HepG2 (cell line): ENCODE measurements around the gene SP8. TPM values are rescaled to one million over a fixed set of nuclear protein-coding genes. Genes with fewer than 3 reads are reported as not detected.

Source experiments
- ELF4 ChIP-seq: sonication (generic); formaldehyde crosslinking; IDR thresholded peaks from 2 replicates; pipeline ENCODE4 v1.5.0; 2020; ENCODE audit warnings: missing genetic modification reagents, mild to moderate bottlenecking, moderate library complexity, borderline replicate concordance
- HMG20A ChIP-seq: IDR thresholded peaks from 2 replicates; pipeline ENCODE4 v1.6.1; 2016; ENCODE audit warnings: borderline replicate concordance
- RXRB ChIP-seq: IDR thresholded peaks from 2 replicates; pipeline ENCODE4 v1.6.1; 2016; ENCODE audit warnings: borderline replicate concordance, missing genetic modification reagents, missing compliant biosample characterization
- SOX6 ChIP-seq, 2 experiments: fragments of 450-650 bp in 1 of 2; sonication (generic) in 1 of 2; formaldehyde crosslinking in 1 of 2; IDR thresholded peaks; 2 replicates each; pipeline versions ENCODE4 v1.4.0 to v1.6.1; 2017 to 2020; ENCODE audit warnings: antibody characterized with exemption in 1 of 2, mild to moderate bottlenecking in 1 of 2, missing genetic modification reagents in 1 of 2
- ZFAT ChIP-seq: sonication (generic); formaldehyde crosslinking; conservative IDR thresholded peaks from 2 replicates; pipeline ENCODE4 v1.8.1; 2023; ENCODE audit warnings: missing genetic modification reagents, inconsistent platforms
- ZNF251 ChIP-seq: sonication (generic); formaldehyde crosslinking; IDR thresholded peaks from 2 replicates; pipeline ENCODE4 v1.9.0; 2021; ENCODE audit warnings: mild to moderate bottlenecking, missing genetic modification reagents
- ZNF274 ChIP-seq: sonication (generic); formaldehyde crosslinking; IDR thresholded peaks from 2 replicates; pipeline ENCODE4 v1.5.1; 2020; ENCODE audit warnings: mild to moderate bottlenecking, missing genetic modification reagents
- ZSCAN22 ChIP-seq: sonication (generic); formaldehyde crosslinking; IDR thresholded peaks from 2 replicates; pipeline ENCODE4 v1.4.0; 2020; ENCODE audit warnings: mild to moderate bottlenecking, missing genetic modification reagents
- polyA plus RNA-seq, 8 experiments: library from polyadenylated mRNA; depleted of rRNA in 3 of 8; stranded (reverse) in 7 of 8; unstranded in 1 of 8; fragments of >200 nt; fragmentation: Illumina TruSeq in 4 of 8; extraction: Trizol in 4 of 8; gene quantifications; 2 replicates each; pipeline versions ENCODE4 v1.2.1 to v1.2.3, GENCODE V29; 2011 to 2016; ENCODE audit warnings: low read depth in 4 of 8, missing spikeins in 1 of 8, mixed read lengths in 1 of 8; ENCODE audit not compliant: insufficient read depth in 1 of 8
- total RNA-seq, 5 experiments: library from RNA; depleted of rRNA; stranded (reverse); fragments of >200 nt; fragmentation: Illumina TruSeq; extraction: Trizol; gene quantifications; 2 replicates each; pipeline ENCODE4 v1.2.3, GENCODE V29; 2016; ENCODE audit warnings: low read depth in 1 of 5
- TF ChIP-seq, protein P1 (sequence below): sonication (generic); formaldehyde crosslinking; IDR thresholded peaks from 2 replicates; pipeline ENCODE4 v1.5.0; 2020; ENCODE audit warnings: mild to moderate bottlenecking, missing genetic modification reagents
- TF ChIP-seq, protein P2 (sequence below): sonication (generic); formaldehyde crosslinking; IDR thresholded peaks from 2 replicates; pipeline ENCODE4 v1.5.0; 2020; ENCODE audit warnings: missing genetic modification reagents, mild to moderate bottlenecking, borderline replicate concordance
- TF ChIP-seq, protein P3 (sequence below), 2 experiments: fragments of 450-650 bp in 1 of 2; sonication (generic) in 1 of 2; formaldehyde crosslinking; IDR thresholded peaks; 2 replicates each; pipeline versions ENCODE4 v1.5.0 to v1.8.0; 2020 to 2022; ENCODE audit warnings: mild to moderate bottlenecking in 1 of 2, missing genetic modification reagents in 1 of 2
- TF ChIP-seq, protein P4 (sequence below): sonication (generic); formaldehyde crosslinking; IDR thresholded peaks from 2 replicates; pipeline ENCODE4 v1.5.0; 2020; ENCODE audit warnings: mild to moderate bottlenecking, missing genetic modification reagents, borderline replicate concordance
- TF ChIP-seq, protein P5 (sequence below): sonication (generic); formaldehyde crosslinking; IDR thresholded peaks from 2 replicates; pipeline ENCODE4 v1.8.0; 2022; ENCODE audit warnings: mild to moderate bottlenecking, missing genetic modification reagents

The SP8 gene
- total and polyA plus RNA-seq, 2 of the 13 experiments (the other 11 are each of a cell fraction or from before 2014, with no cell fraction given) = not detected

DNA sequence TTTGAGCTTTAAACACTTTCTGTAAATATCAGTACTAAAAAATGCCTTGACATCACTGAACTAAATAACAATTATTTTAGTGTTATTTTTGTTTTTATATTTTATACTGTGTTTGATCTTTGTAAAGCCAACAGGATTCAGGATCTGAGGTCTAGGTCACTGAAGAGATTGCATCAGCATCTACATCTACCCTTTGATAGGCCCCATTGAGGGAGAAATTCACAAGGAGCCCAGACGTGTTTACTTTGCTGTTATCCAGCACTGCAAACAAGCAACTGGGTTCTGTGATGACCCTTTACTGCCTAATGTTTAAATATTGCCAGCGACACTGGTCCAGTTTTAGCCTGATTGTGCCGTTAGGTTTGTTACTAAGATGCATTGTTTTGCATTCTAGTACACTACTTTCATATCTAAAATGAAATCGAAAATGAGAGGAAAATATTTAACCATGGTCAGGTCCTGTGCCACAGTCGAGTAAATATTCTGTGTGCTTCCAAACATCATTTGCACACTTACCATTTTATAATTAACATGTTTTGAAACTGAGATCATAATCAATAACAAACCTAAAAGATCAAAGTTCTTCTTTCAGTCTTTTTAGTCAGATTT is 48.7 kb downstream of the SP8 start (continued):
- TF ChIP-seq, protein P1, sequence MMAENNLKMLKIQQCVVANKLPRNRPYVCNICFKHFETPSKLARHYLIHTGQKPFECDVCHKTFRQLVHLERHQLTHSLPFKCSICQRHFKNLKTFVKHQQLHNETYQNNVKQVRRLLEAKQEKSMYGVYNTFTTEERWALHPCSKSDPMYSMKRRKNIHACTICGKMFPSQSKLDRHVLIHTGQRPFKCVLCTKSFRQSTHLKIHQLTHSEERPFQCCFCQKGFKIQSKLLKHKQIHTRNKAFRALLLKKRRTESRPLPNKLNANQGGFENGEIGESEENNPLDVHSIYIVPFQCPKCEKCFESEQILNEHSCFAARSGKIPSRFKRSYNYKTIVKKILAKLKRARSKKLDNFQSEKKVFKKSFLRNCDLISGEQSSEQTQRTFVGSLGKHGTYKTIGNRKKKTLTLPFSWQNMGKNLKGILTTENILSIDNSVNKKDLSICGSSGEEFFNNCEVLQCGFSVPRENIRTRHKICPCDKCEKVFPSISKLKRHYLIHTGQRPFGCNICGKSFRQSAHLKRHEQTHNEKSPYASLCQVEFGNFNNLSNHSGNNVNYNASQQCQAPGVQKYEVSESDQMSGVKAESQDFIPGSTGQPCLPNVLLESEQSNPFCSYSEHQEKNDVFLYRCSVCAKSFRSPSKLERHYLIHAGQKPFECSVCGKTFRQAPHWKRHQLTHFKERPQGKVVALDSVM (CRISPR knock-in tag) = no peak
- TF ChIP-seq ZFAT (no peak), SOX6 (IDR thresholded peaks at IDR 0.05) (no peak), SOX6 (CRISPR knock-in tag; IDR thresholded peaks at IDR 0.05) (peak; percentile 80), RXRB (CRISPR knock-in tag) (peak; percentile 55), ZSCAN22 (CRISPR knock-in tag) (no peak), ZNF274 (CRISPR knock-in tag) (no peak), ZNF251 (CRISPR knock-in tag) (no peak), ELF4 (CRISPR knock-in tag) (no peak), HMG20A (CRISPR knock-in tag) (peak; percentile 44; the same call in 1 of the 2 replicates)
- TF ChIP-seq, protein P2, sequence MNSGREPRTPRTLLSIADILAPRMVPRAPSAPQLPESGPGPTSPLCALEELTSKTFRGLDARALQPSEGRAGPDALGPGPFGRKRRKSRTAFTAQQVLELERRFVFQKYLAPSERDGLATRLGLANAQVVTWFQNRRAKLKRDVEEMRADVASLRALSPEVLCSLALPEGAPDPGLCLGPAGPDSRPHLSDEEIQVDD (CRISPR knock-in tag) = no peak
- TF ChIP-seq, protein P3, sequence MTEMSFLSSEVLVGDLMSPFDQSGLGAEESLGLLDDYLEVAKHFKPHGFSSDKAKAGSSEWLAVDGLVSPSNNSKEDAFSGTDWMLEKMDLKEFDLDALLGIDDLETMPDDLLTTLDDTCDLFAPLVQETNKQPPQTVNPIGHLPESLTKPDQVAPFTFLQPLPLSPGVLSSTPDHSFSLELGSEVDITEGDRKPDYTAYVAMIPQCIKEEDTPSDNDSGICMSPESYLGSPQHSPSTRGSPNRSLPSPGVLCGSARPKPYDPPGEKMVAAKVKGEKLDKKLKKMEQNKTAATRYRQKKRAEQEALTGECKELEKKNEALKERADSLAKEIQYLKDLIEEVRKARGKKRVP (CRISPR knock-in tag; IDR thresholded peaks at IDR 0.05) = peak; percentile 62 to 97; a peak in 3 of 4 replicates
- TF ChIP-seq, protein P4, sequence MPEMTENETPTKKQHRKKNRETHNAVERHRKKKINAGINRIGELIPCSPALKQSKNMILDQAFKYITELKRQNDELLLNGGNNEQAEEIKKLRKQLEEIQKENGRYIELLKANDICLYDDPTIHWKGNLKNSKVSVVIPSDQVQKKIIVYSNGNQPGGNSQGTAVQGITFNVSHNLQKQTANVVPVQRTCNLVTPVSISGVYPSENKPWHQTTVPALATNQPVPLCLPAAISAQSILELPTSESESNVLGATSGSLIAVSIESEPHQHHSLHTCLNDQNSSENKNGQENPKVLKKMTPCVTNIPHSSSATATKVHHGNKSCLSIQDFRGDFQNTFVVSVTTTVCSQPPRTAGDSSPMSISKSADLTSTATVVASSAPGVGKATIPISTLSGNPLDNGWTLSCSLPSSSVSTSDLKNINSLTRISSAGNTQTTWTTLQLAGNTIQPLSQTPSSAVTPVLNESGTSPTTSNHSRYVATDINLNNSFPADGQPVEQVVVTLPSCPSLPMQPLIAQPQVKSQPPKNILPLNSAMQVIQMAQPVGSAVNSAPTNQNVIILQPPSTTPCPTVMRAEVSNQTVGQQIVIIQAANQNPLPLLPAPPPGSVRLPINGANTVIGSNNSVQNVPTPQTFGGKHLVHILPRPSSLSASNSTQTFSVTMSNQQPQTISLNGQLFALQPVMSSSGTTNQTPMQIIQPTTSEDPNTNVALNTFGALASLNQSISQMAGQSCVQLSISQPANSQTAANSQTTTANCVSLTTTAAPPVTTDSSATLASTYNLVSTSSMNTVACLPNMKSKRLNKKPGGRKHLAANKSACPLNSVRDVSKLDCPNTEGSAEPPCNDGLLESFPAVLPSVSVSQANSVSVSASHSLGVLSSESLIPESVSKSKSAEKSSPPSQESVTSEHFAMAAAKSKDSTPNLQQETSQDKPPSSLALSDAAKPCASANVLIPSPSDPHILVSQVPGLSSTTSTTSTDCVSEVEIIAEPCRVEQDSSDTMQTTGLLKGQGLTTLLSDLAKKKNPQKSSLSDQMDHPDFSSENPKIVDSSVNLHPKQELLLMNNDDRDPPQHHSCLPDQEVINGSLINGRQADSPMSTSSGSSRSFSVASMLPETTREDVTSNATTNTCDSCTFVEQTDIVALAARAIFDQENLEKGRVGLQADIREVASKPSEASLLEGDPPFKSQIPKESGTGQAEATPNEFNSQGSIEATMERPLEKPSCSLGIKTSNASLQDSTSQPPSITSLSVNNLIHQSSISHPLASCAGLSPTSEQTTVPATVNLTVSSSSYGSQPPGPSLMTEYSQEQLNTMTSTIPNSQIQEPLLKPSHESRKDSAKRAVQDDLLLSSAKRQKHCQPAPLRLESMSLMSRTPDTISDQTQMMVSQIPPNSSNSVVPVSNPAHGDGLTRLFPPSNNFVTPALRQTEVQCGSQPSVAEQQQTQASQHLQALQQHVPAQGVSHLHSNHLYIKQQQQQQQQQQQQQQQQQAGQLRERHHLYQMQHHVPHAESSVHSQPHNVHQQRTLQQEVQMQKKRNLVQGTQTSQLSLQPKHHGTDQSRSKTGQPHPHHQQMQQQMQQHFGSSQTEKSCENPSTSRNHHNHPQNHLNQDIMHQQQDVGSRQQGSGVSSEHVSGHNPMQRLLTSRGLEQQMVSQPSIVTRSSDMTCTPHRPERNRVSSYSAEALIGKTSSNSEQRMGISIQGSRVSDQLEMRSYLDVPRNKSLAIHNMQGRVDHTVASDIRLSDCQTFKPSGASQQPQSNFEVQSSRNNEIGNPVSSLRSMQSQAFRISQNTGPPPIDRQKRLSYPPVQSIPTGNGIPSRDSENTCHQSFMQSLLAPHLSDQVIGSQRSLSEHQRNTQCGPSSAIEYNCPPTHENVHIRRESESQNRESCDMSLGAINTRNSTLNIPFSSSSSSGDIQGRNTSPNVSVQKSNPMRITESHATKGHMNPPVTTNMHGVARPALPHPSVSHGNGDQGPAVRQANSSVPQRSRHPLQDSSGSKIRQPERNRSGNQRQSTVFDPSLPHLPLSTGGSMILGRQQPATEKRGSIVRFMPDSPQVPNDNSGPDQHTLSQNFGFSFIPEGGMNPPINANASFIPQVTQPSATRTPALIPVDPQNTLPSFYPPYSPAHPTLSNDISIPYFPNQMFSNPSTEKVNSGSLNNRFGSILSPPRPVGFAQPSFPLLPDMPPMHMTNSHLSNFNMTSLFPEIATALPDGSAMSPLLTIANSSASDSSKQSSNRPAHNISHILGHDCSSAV (CRISPR knock-in tag) = no peak
- TF ChIP-seq, protein P5, sequence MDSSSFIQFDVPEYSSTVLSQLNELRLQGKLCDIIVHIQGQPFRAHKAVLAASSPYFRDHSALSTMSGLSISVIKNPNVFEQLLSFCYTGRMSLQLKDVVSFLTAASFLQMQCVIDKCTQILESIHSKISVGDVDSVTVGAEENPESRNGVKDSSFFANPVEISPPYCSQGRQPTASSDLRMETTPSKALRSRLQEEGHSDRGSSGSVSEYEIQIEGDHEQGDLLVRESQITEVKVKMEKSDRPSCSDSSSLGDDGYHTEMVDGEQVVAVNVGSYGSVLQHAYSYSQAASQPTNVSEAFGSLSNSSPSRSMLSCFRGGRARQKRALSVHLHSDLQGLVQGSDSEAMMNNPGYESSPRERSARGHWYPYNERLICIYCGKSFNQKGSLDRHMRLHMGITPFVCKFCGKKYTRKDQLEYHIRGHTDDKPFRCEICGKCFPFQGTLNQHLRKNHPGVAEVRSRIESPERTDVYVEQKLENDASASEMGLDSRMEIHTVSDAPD (CRISPR knock-in tag) = no peak
